K562 (cell line): ENCODE data around the gene SAMM50. TPM values are rescaled to one million over a fixed set of nuclear protein-coding genes. Genes with fewer than 3 reads are reported as not detected.

ENCODE experiments used
- ATAC-seq: fragments of 200-7000 bp; cut with Tn5 transposase; 3 replicates; pipeline ENCODE4 v1.9.1; 2020; ENCODE audit warnings: moderate library complexity
- BruUV-seq: library from RNA; stranded (reverse); fragments of 400-500 nt; replicated peaks from 2 replicates; lab custom pipeline; 2021; lab: Mats Ljungman, UMichigan
- CTCF ChIA-PET: fragments of 300-600 bp; formaldehyde crosslinking; extraction: SDS; loops from one replicate; lab custom pipeline; 2021; ENCODE audit warnings: low intra/inter-chr PET ratio; lab: Yijun Ruan, JAX
- POLR2A ChIA-PET: fragments of 300-600, 350-650 bp; sonication (Branson Sonifier 250); formaldehyde crosslinking; extraction: SDS; loops from one replicate; lab custom pipeline; 2021; ENCODE audit warnings: antibody characterized with exemption, inconsistent platforms; lab: Yijun Ruan, JAX
- DNase-seq, 4 experiments: peaks; one replicate each; pipeline versions ENCODE4 v3.0.0 to v3.0.0-alpha.2; 2011 to 2018; ENCODE audit warnings: low spot score in 3 of 4, mixed read lengths in 3 of 4; ENCODE audit errors: extremely low read depth in 1 of 4
- FAIRE-seq: peaks from 2 replicates; lab custom pipeline; 2011; peaks lifted over from hg19 to GRCh38; lab: Jason Lieb, UNC
- H2AFZ ChIP-seq: 2 replicates; pipeline ENCODE4 v1.6.0; 2011; ENCODE audit warnings: low read depth, low read length, control low read depth, inconsistent platforms
- H3K27ac ChIP-seq: fragments of 200-600 bp; 3 replicates; pipeline ENCODE4 v1.8.0; 2011; ENCODE audit warnings: low read depth, mild to moderate bottlenecking, control low read depth, inconsistent platforms, low read length, moderate library complexity, mixed read lengths; ENCODE audit errors: extremely low read depth
- H3K27me3 ChIP-seq, 2 experiments: fragments of 300-600 bp in 1 of 2; 2 replicates in 1 of 2; 3 replicates in 1 of 2; pipeline versions ENCODE4 v1.6.0 to v1.8.0; 2011; ENCODE audit warnings: inconsistent platforms in 2 of 2, low read length in 2 of 2, mild to moderate bottlenecking in 1 of 2, mixed read lengths in 1 of 2, moderate library complexity in 1 of 2; ENCODE audit not compliant: control insufficient read depth in 2 of 2, insufficient read depth in 2 of 2
- H3K36me3 ChIP-seq: fragments of 300-600 bp; 3 replicates; pipeline ENCODE4 v1.8.0; 2011; ENCODE audit warnings: mild to moderate bottlenecking, low read length, inconsistent platforms; ENCODE audit not compliant: control insufficient read depth, insufficient read depth
- H3K4me1 ChIP-seq, 2 experiments: fragments of 200-600 bp in 1 of 2; replicated peaks in 1 of 2; 2 replicates in 1 of 2; 3 replicates in 1 of 2; pipeline versions ENCODE4 v1.5.1 to v1.8.0; 2011; ENCODE audit warnings: inconsistent platforms in 2 of 2, low read length in 2 of 2, mild to moderate bottlenecking in 1 of 2, mixed read lengths in 1 of 2, moderate library complexity in 1 of 2; ENCODE audit not compliant: control insufficient read depth in 2 of 2, insufficient read depth in 2 of 2
- H3K4me2 ChIP-seq: 2 replicates; pipeline ENCODE4 v1.6.1; 2011; ENCODE audit warnings: low read length, control low read depth, inconsistent platforms, mixed read lengths; ENCODE audit not compliant: insufficient read depth
- H3K4me3 ChIP-seq: fragments of 200-600 bp; sonication (generic), shearing (Covaris generic); 2 replicates; pipeline ENCODE4 v1.5.1; 2016; ENCODE audit warnings: control low read depth, inconsistent platforms
- H3K79me2 ChIP-seq: fragments of 200-600 bp; 3 replicates; pipeline ENCODE4 v1.8.0; 2011; ENCODE audit warnings: low read length, inconsistent platforms; ENCODE audit not compliant: control insufficient read depth, insufficient read depth
- H3K9ac ChIP-seq, 2 experiments: 2 replicates each; pipeline versions ENCODE4 v1.6.0 to v1.6.1; 2011; ENCODE audit warnings: low read depth in 2 of 2, low read length in 2 of 2, control low read depth in 1 of 2, inconsistent platforms in 1 of 2, mild to moderate bottlenecking in 1 of 2, mixed read lengths in 1 of 2; ENCODE audit not compliant: insufficient read depth in 1 of 2
- H3K9me1 ChIP-seq: one replicate; pipeline ENCODE4 v1.6.0; 2011; ENCODE audit warnings: inconsistent platforms, mild to moderate bottlenecking, low read length, moderate library complexity; ENCODE audit not compliant: control insufficient read depth, insufficient read depth
- H3K9me3 ChIP-seq: replicated peaks from 2 replicates; pipeline ENCODE4 v1.5.1; 2011; ENCODE audit warnings: low read depth, low read length, inconsistent platforms; ENCODE audit not compliant: control insufficient read depth, insufficient read depth
- H4K20me1 ChIP-seq: replicated peaks from 2 replicates; pipeline ENCODE4 v1.6.1; 2011; ENCODE audit warnings: low read length, inconsistent platforms, mixed read lengths; ENCODE audit not compliant: control insufficient read depth, insufficient read depth
- CREB3L1 ChIP-seq: fragments of 450-650 bp; IDR thresholded peaks from 2 replicates; pipeline ENCODE4 v1.6.1; 2014; ENCODE audit warnings: low read depth, mild to moderate bottlenecking, moderate library complexity, borderline replicate concordance
- MLX ChIP-seq, 2 experiments: fragments of 450-650 bp in 1 of 2; sonication (generic) in 1 of 2; formaldehyde crosslinking; conservative IDR thresholded peaks; 2 replicates each; pipeline versions ENCODE4 v1.4.0 to v1.8.1; 2020 to 2022; ENCODE audit warnings: mild to moderate bottlenecking in 1 of 2, missing genetic modification reagents in 1 of 2
- SAP30 ChIP-seq: fragments of 200-600 bp; sonication (generic); IDR thresholded peaks from 2 replicates; pipeline ENCODE4 v1.6.1; 2012; ENCODE audit warnings: borderline replicate concordance, low read depth, mild to moderate bottlenecking, moderate library complexity, low read length, control low read depth, inconsistent platforms; ENCODE audit not compliant: insufficient read depth, poor library complexity, severe bottlenecking
- STAT5B ChIP-seq: fragments of 250-450 bp; sonication (Bioruptor Pico); IDR thresholded peaks from 2 replicates; pipeline ENCODE4 v1.8.0; 2021; ENCODE audit warnings: mild to moderate bottlenecking, inconsistent platforms
- TAF1 ChIP-seq: IDR thresholded peaks from 2 replicates; pipeline ENCODE4 v1.6.1; 2011; ENCODE audit warnings: mild to moderate bottlenecking, low read length, moderate library complexity; ENCODE audit not compliant: insufficient read depth, control insufficient read depth, severe bottlenecking; ENCODE audit errors: extremely low read depth
- ZSCAN29 ChIP-seq: fragments of 450-650 bp; IDR thresholded peaks from 2 replicates; pipeline ENCODE4 v1.6.1; 2017
- WGBS: fragments of 100-300 bp; shearing (Covaris generic); methylation state at CpG from one replicate; pipeline ENCODE4 v1.1.6; 2016; ENCODE audit warnings: low coverage, mixed read lengths; ENCODE audit not compliant: insufficient coverage; ENCODE audit errors: missing lambda C conversion rate; 5-methylcytosine and 5-hydroxymethylcytosine counted together
- in situ Hi-C: fragments of 300-500 bp; cut with MboI; formaldehyde crosslinking; loops from 4 replicates; pipeline ENCODE4 v1.15.0; 2018; ENCODE audit warnings: inconsistent platforms, mixed read lengths
- intact Hi-C: fragments of 100-400 bp; cut with micrococcal nuclease; formaldehyde crosslinking; loops from 2 replicates; pipeline ENCODE4 v1.14.2; 2022
- polyA plus RNA-seq, 8 experiments: library from polyadenylated mRNA; depleted of rRNA in 4 of 8; stranded (reverse) in 5 of 8; unstranded in 3 of 8; fragments of >200 nt; fragmentation: Nextera tagmentation in 2 of 8; fragmentation: Illumina TruSeq in 1 of 8; extraction: Ambion mirVana in 2 of 8; extraction: Trizol in 1 of 8; gene quantifications; 2 replicates each; pipeline versions ENCODE4 v1.2.1 to v1.2.3, GENCODE V29; 2011 to 2014; ENCODE audit warnings: inconsistent platforms in 1 of 8, missing spikeins in 1 of 8
- total RNA-seq, 7 experiments: library from RNA; depleted of rRNA in 6 of 7; stranded (reverse); fragments of >200 nt in 6 of 7; fragmentation: Illumina TruSeq in 2 of 7; extraction: Trizol in 2 of 7; gene quantifications; 2 replicates each; pipeline versions ENCODE4 v1.2.1 to v1.2.3, GENCODE V29; 2011 to 2021; ENCODE audit warnings: low replicate concordance in 1 of 7

SAMM50 gene
- total and polyA plus RNA-seq, 9 of the 15 experiments (the other 6 are each of a cell fraction or from before 2014, with no cell fraction given), result 14.6 to 49.3 (median 38.1) TPM

DNA sequence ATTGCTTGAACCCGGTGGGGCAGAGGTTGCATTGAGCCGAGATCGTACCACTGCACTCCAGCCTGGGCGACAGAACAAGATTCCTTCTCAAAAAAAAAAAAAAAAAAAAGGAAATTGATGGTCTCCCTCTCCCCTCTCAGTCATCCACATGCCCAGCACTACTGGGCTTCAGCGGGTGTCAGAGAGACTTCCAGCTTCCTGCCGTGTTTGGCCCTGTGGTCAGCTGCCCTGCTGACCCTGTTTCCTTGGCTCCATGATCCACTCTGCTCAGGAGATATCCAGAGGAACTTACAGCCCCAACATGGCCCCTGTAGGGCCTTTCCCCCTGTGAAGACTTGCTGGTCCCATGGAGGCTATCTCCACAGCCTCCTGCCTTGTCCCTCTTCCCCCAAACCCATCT lies 37.7 kb upstream of the SAMM50 start (continued):
- no peak for TF ChIP-seq TAF1

GRCh38 chr22:43919106-43919973 lies 35.9 kb upstream of the SAMM50 start:
- Histone ChIP-seq H3K79me2 (no peaks in the 10 kb centered on the region), H3K4me1 (peaks cover 2 to 8% of the 10 kb centered on the region in 2 experiments; a peak in 3 of 5 replicates), H3K27ac (no peak overlapping the region), H3K4me3 (no peak overlapping the region), H2AFZ (no peak overlapping the region), H3K4me2 (no peak overlapping the region), H3K27me3 (peaks cover 0 to 12% of the 10 kb centered on the region in 2 experiments; a peak in 3 of 5 replicates), H3K36me3 (no peaks in the 10 kb centered on the region), H3K9ac (no peak overlapping the region), H4K20me1 (no peaks in the 10 kb centered on the region)
- 10% methylated on average over 15 of the region's 16 CpGs for WGBS
- no peak for DNase-seq
- intact Hi-C loops (no loop called here), in situ Hi-C loops (no loop called here)
- no TSS peak for BruUV-seq
- no peak for ATAC-seq
- no peak for FAIRE-seq
- ChIA-PET CTCF (interaction anchor here (0.6 kb wide), 1 partner anchor 14 kb away, joined by 3 read pairs; no protein-coding TSS in a partner anchor), POLR2A (no interaction called here)
- TF ChIP-seq ZSCAN29, result no peak
- no peak for TF ChIP-seq MLX (CRISPR knock-in tag; conservative IDR thresholded peaks at IDR 0.05)
- no peak for TF ChIP-seq SAP30
- no peak for TF ChIP-seq STAT5B (CRISPR knock-in tag)
- TF ChIP-seq CREB3L1, result no peak
- TF ChIP-seq, all 486 proteins: peak for 0
- Histone ChIP-seq H3K9me3 (no peaks in the 10 kb centered on the region), H3K9me1 (no peaks in the 10 kb centered on the region)
